Chondrocyte (in vitro differentiated cells): ENCODE measurements around the gene TMEM164. TPM values are rescaled to one million over a fixed set of nuclear protein-coding genes. Genes with fewer than 3 reads are reported as not detected.

Source experiments
- DNase-seq: peaks from one replicate; pipeline ENCODE4 v3.0.0; 2021; ENCODE audit warnings: mixed read lengths, low spot score
- H3K27ac Mint-ChIP-seq: one replicate; pipeline ENCODE4 v1.8.0; 2021; ENCODE audit warnings: mild to moderate bottlenecking, moderate library complexity, mixed read lengths; ENCODE audit not compliant: unreplicated experiment
- H3K27me3 Mint-ChIP-seq: 2 replicates; pipeline ENCODE4 v1.8.0; 2021; ENCODE audit warnings: low read depth, mixed read lengths
- H3K36me3 Mint-ChIP-seq: 2 replicates; pipeline ENCODE4 v1.8.0; 2021; ENCODE audit warnings: low read depth, mixed read lengths
- H3K4me1 Mint-ChIP-seq: 2 replicates; pipeline ENCODE4 v1.8.0; 2021; ENCODE audit warnings: low read depth, mild to moderate bottlenecking, mixed read lengths
- H3K4me3 Mint-ChIP-seq: one replicate; pipeline ENCODE4 v1.8.0; 2021; ENCODE audit warnings: mild to moderate bottlenecking, moderate library complexity, mixed read lengths; ENCODE audit not compliant: unreplicated experiment
- H3K9me3 Mint-ChIP-seq: 2 replicates; pipeline ENCODE4 v1.8.0; 2021; ENCODE audit warnings: low read depth, mixed read lengths
- total RNA-seq: library from RNA; stranded (reverse); gene quantifications from 3 replicates; pipeline ENCODE4 v1.2.1, GENCODE V29; 2021
- TF ChIP-seq, protein P1 (sequence below): fragments of 200-600 bp; sonication (generic); IDR thresholded peaks from 2 replicates; pipeline ENCODE4 v1.5.0; 2021; ENCODE audit warnings: antibody characterized with exemption, mild to moderate bottlenecking, moderate library complexity

The TMEM164 gene
- total RNA-seq, 1 donor from 2014 or later = 11.8 TPM

DNA sequence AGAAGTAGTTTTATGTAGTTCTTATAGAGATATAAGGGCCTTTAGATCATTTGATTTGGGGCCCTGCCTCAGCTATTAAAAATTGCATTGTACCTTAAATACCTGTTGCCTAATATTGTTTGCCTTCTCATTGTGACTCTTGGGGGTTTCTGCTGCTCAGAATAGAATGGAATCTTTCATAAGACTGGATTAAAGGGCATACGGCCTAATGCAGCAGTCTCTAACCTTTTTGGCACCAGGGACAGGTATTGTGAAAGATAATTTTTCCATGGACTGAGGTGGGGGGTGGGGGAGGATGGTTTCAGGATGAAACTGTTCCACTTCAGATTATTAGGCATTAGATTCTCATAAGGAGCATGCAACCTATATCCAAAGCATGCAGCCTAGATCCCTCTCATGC lies 46.2 kb downstream of the TMEM164 start:
- TF ChIP-seq, protein P1, sequence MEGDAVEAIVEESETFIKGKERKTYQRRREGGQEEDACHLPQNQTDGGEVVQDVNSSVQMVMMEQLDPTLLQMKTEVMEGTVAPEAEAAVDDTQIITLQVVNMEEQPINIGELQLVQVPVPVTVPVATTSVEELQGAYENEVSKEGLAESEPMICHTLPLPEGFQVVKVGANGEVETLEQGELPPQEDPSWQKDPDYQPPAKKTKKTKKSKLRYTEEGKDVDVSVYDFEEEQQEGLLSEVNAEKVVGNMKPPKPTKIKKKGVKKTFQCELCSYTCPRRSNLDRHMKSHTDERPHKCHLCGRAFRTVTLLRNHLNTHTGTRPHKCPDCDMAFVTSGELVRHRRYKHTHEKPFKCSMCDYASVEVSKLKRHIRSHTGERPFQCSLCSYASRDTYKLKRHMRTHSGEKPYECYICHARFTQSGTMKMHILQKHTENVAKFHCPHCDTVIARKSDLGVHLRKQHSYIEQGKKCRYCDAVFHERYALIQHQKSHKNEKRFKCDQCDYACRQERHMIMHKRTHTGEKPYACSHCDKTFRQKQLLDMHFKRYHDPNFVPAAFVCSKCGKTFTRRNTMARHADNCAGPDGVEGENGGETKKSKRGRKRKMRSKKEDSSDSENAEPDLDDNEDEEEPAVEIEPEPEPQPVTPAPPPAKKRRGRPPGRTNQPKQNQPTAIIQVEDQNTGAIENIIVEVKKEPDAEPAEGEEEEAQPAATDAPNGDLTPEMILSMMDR = no peak
- Mint-ChIP-seq H3K4me3 (no peak overlapping the region), H3K4me1 (no peaks in the 10 kb centered on the region), H3K9me3 (no peaks in the 10 kb centered on the region), H3K27ac (no peak overlapping the region), H3K27me3 (no peaks in the 10 kb centered on the region), H3K36me3 (peaks cover under 1% of the 10 kb centered on the region)
- no peak for DNase-seq

DNA sequence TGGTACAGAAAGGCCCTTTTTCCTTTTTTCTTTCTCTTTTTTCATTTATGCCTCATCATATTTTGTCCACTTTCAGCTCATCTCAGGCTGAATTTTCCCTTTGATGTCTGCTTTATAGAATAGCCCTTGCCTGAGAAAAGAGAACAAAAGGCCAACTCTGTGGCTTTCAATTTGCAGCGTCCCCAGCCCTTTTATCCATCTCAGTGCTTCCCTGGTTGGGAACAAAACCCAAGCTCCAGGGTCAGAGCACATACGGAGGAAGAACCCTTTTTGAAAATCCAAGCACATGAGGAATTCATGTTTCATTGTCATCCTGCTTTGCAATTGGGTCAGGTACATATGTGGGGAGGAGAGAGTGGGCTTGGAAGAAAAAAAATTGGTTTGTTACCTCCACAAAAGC lies 47.5 kb downstream of the TMEM164 start:
- Mint-ChIP-seq H3K27ac (no peak overlapping the region), H3K36me3 (peaks cover 2% of the 10 kb centered on the region), H3K4me1 (no peaks in the 10 kb centered on the region), H3K4me3 (no peak overlapping the region), H3K9me3 (no peaks in the 10 kb centered on the region), H3K27me3 (no peaks in the 10 kb centered on the region)
- no peak for DNase-seq
- TF ChIP-seq, protein P1 = no peak

DNA sequence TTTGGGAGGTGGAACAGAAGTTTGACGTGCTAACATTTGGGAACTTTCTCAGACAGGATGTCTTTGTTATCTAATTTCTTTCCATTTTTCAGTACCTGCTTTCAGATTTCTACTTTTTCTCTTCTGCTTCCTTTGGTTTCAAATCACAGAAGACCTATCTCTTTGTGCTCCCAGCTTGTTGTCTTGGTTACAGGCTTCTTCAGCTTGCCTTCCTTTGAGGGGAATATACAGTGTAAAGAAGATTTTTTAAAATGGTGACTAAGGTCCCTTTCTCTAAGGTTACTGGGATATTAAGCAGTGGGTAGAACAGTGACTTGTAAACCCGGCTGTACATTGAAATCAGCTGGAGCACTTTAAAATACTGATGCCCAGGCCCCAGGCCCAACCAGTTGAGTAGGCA lies 48.0 kb downstream of the TMEM164 start:
- DNase-seq = no peak
- TF ChIP-seq, protein P1 = no peak
- Mint-ChIP-seq H3K9me3 (no peaks in the 10 kb centered on the region), H3K27me3 (no peaks in the 10 kb centered on the region), H3K4me1 (no peaks in the 10 kb centered on the region), H3K36me3 (peaks cover 2% of the 10 kb centered on the region), H3K4me3 (no peak overlapping the region), H3K27ac (no peak overlapping the region)

DNA sequence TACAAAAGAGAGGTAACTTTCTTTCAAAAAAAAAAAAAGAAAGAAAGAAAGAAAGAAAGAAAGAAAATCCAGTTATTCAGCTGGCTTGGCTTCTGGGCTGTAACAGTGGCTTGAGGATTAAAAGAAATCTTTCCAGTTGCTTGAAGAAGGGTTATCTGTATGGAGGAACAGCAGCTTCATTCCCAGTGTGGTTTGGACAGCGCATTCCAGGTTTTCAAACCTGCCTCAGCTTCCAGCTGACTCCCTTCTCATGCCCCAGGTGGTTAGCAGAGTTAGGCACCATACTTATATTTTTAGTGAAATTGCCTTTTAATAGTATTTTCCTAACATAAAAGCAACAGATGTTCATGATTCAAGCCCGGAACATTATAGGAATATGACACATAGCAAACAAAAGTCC lies 48.6 kb downstream of the TMEM164 start:
- Mint-ChIP-seq H3K36me3 (peaks cover 2% of the 10 kb centered on the region), H3K9me3 (no peaks in the 10 kb centered on the region), H3K4me3 (no peak overlapping the region), H3K27me3 (no peaks in the 10 kb centered on the region), H3K4me1 (no peaks in the 10 kb centered on the region), H3K27ac (no peak overlapping the region)
- TF ChIP-seq, protein P1 = no peak
- no peak for DNase-seq

DNA sequence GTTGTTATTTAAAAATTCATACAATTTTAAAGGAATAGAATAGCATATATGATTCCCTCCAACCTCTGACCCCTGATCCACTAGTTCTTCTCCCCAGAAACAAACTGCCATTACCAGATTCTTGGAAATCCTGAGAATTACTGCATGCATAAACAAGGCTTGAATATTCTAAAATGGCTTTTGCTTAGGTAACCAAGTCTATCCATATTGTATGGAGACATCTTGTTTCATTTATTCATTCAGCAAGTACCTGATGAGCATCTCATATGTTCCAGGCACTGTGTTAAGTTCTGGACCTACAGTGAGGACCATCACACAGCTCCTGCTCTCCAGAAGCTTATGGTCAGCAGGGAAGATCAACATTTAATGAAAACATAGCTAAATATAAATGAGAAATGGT lies 49.4 kb downstream of the TMEM164 start:
- Mint-ChIP-seq H3K4me1 (no peaks in the 10 kb centered on the region), H3K4me3 (no peak overlapping the region), H3K9me3 (no peaks in the 10 kb centered on the region), H3K36me3 (peaks cover 2% of the 10 kb centered on the region), H3K27me3 (no peaks in the 10 kb centered on the region), H3K27ac (no peak overlapping the region)
- TF ChIP-seq, protein P1 = no peak
- DNase-seq = no peak
